HG03378 (cell line): ENCODE data around the gene CBX4.
"Not testable (repeated sequence)": the region's sequence is repeated elsewhere in the genome, so short reads cannot be mapped to it uniquely, and the experiment has no call there.

Experiments
- ATAC-seq: cut with Tn5 transposase; IDR thresholded peaks from one replicate; pipeline ENCODE4 v1.9.1; 2021; ENCODE audit warnings: mild to moderate bottlenecking, moderate library complexity; ENCODE audit not compliant: unreplicated experiment

CBX4 gene

GRCh38 chr17:79861413-79862216 is 22.4 kb upstream of the CBX4 start:
- no peak for ATAC-seq

GRCh38 chr17:79859676-79860615 is 20.7 kb upstream of the CBX4 start:
- no peak for ATAC-seq

GRCh38 chr17:79857095-79857494 is 17.9 kb upstream of the CBX4 start:
- ATAC-seq: no peak

- ATAC-seq: no peak
Observed at GRCh38 chr17:79855331-79856124, 16.3 kb upstream of the CBX4 start.

GRCh38 chr17:79854080-79855060 is 15.1 kb upstream of the CBX4 start:
- no peak for ATAC-seq

- ATAC-seq: not testable (repeated sequence)
Observed at GRCh38 chr17:79853168-79853567, 13.9 kb upstream of the CBX4 start.

GRCh38 chr17:79852748-79853147 is 13.5 kb upstream of the CBX4 start:
- ATAC-seq: no peak

GRCh38 chr17:79851461-79851817 is 12.2 kb upstream of the CBX4 start:
- ATAC-seq: no peak

- no peak for ATAC-seq
Observed at GRCh38 chr17:79850571-79851460, 11.6 kb upstream of the CBX4 start.

GRCh38 chr17:79849953-79850352 is 10.7 kb upstream of the CBX4 start:
- ATAC-seq: no peak

- ATAC-seq: no peak
Observed at GRCh38 chr17:79848370-79848766, 9.1 kb upstream of the CBX4 start.

- ATAC-seq: no peak
Observed at GRCh38 chr17:79847698-79848369, 8.6 kb upstream of the CBX4 start.

GRCh38 chr17:79845601-79845949 is 6.3 kb upstream of the CBX4 start:
- no peak for ATAC-seq

GRCh38 chr17:79844869-79845600 is 5.8 kb upstream of the CBX4 start:
- no peak for ATAC-seq

- ATAC-seq: no peak
Observed at GRCh38 chr17:79843816-79844800, 4.9 kb upstream of the CBX4 start.

- no peak for ATAC-seq
Observed at GRCh38 chr17:79843474-79843815, 4.2 kb upstream of the CBX4 start.
